Measurements from ENCODE around the gene RANBP2.
A peak's percentile ranks its signal among the peaks of the same experiment; 100 is the strongest.
"Not testable (repeated sequence)": the region's sequence is repeated elsewhere in the genome, so short reads cannot be mapped to it uniquely, and the experiment has no call there.

Gene RANBP2

GRCh38 chr2:108719149-108720044 lies at the start of gene RANBP2:
TSS of gene RANBP2 (plus strand) at chr2:108719482. CDS start at chr2:108719607, 125 bp downstream.
- in situ Hi-C loops (cut with MboI; ENCODE audit: low pct_unique_long_range_greater_than_20kb, low sequenced_read_pairs), result loop anchor here (25.0 kb wide), 1 partner anchor 107 kb away; no protein-coding TSS in a partner anchor
- peak; percentile 94 for DNase-seq

- DNase-seq; in situ Hi-C loops (cut with MboI; ENCODE audit: low pct_unique_long_range_greater_than_20kb, low sequenced_read_pairs): not testable (repeated sequence)
These were observed 49.0 kb upstream of the RANBP2 start for GRCh38 chr2:108670282-108670681.

DNA sequence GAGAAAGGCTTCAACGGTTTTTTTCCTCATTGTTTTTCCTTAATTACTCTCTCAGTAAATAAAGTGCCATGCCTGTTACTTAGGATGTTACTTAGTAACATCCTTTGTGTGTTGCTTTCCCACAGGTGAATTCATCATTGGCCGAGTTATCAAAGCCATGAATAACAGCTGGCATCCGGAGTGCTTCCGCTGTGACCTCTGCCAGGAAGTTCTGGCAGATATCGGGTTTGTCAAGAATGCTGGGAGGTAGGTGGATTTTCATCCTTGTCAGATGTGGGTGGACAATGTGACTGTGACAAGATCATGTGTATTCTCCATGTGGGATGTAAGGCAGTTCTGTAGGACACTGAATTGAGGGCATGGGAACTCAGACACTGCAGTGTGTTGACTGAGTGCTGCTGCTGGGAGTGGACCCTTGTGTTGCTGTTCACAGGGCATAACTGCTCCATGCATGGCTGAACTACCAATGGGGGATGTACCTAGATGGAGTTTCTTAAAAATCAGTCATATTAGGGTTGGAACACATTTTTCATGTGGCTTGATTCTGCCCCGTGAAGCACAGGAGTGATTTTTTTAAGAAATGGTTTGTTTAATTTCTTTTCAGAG lies 47.0 kb upstream of the RANBP2 start:
- in situ Hi-C loops (cut with MboI; ENCODE audit: low pct_unique_long_range_greater_than_20kb, low sequenced_read_pairs); DNase-seq: not testable (repeated sequence)

GRCh38 chr2:108676522-108676921 lies 42.8 kb upstream of the RANBP2 start:
- DNase-seq; in situ Hi-C loops (cut with MboI; ENCODE audit: low pct_unique_long_range_greater_than_20kb, low sequenced_read_pairs): not testable (repeated sequence)

GRCh38 chr2:108677239-108677744 lies 42.0 kb upstream of the RANBP2 start:
- in situ Hi-C loops (cut with MboI; ENCODE audit: low pct_unique_long_range_greater_than_20kb, low sequenced_read_pairs), result not testable (repeated sequence)
- peak; percentile 47 for DNase-seq

DNA sequence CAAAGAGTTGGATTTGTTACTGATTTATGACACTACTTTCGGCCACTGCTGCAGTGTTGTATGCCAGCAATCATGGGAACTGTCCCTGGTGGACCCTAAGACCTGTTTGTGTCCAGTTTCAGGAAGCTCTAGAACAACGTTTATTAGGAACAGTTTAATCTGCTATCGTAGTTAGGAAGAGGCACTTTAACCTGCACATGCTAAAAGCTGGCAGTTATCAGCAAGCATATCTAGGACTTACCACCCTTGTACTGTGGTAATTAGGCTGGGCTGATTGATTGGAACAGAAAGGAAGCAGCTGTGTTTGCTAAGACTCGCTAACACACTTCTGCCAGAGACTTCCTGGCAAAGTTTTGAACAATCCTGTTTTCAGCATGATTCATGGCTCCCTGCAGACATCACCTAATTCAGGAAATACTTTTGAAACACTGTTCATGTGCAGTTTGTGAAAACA lies 41.1 kb upstream of the RANBP2 start:
- peak; percentile 63 for DNase-seq

GRCh38 chr2:108680805-108681204 lies 38.5 kb upstream of the RANBP2 start:
- DNase-seq; in situ Hi-C loops (cut with MboI; ENCODE audit: low pct_unique_long_range_greater_than_20kb, low sequenced_read_pairs): not testable (repeated sequence)

More for the DNA sequence above, 41.1 kb upstream of the RANBP2 start:
- in situ Hi-C loops (cut with MboI; ENCODE audit: low pct_unique_long_range_greater_than_20kb, low sequenced_read_pairs), result not testable (repeated sequence)

DNA sequence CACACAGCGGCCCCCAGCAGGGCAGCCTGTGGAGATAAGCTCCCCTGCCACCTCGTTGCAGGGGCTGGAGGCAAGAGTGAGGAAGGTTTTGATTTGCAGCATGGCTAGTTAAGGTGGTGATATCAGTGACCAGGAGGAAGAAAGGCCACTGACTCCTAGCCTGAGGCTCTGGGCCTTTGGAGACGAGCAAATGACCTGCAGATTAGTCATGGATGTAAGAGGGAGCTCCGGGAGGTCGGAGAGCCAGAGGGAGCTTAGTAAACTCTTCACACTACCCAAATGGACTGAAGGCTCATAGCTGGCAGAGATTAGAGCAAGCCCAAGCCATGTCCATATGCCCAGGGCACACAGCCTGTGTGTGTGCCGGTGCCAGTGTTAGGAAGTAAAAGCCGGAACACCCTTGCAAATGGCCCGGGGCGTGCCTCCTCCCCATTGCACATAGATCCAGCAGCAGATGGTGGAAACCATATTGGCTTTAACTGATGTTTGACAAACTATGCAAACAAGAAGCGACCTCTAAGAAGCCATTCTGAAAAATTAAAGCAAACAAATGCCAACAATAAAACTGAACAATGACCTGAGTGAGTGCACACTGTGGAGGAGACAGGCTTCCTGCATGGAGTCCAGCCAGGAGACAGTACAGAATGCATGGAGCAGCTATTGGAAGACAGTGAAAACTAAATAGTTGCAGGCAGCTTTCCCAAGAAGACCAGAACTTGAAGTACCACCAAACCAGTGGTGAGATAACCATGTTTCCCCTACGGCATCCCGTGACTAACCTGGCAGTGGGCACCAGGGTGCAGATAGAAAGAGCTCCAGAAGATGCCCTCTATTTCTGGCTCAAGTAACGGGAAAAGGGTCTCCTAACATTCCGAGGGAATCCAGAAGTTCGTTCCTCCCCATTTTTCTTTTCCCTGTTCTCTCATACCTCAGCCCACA lies 30.2 kb upstream of the RANBP2 start:
- DNase-seq, result not testable (repeated sequence)

DNA sequence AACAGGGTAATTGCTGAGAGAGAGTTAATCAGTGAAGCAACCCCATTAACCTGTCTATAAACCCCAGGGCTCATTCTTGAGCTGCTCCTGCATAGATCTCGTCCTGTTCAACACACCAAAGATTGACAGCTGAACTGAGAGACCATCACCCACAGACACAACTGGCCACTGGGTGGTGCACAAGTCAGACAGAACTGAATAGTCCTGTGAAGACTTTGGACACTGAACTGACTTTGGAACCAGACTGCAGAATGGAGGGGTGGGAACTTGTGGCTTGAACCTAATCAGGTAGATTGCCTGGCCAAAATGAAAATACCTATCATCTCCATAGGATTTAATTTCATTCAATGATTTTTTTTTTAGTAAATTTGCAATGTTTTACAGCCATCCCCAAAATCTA lies 29.3 kb upstream of the RANBP2 start:
- DNase-seq; in situ Hi-C loops (cut with MboI; ENCODE audit: low pct_unique_long_range_greater_than_20kb, low sequenced_read_pairs): not testable (repeated sequence)

More for the DNA sequence above, 30.2 kb upstream of the RANBP2 start:
- in situ Hi-C loops (cut with MboI; ENCODE audit: low pct_unique_long_range_greater_than_20kb, low sequenced_read_pairs), result not testable (repeated sequence)

- no peak for DNase-seq
- in situ Hi-C loops (cut with MboI; ENCODE audit: low pct_unique_long_range_greater_than_20kb, low sequenced_read_pairs), result no loop called here
These were observed 27.8 kb upstream of the RANBP2 start for GRCh38 chr2:108691447-108691846.

DNA sequence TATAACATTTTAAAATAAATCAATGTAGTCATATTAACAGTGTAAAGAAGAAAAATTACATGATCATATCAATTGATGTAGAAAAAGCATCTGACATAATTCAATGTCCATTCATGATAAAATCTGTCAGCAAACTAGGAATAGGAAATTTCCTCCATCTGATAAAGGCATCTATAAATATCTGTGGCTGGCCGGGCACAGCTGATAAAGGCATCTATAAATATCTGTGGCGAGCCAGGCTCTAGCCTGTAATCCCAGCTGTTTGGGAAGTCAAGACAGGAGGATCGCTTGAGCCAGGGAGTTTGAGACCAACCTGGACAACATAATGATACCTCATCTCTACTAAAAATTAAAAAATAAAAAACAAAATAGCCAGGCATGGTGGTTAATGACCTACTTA lies 18.1 kb upstream of the RANBP2 start:
- in situ Hi-C loops (cut with MboI; ENCODE audit: low pct_unique_long_range_greater_than_20kb, low sequenced_read_pairs), result loop anchor here (25.0 kb wide), 1 partner anchor 89 kb away; no protein-coding TSS in a partner anchor
- DNase-seq, result peak; percentile 15

- in situ Hi-C loops (cut with MboI; ENCODE audit: low pct_unique_long_range_greater_than_20kb, low sequenced_read_pairs), result loop anchor here (25.0 kb wide), 1 partner anchor 90 kb away; no protein-coding TSS in a partner anchor
- no peak for DNase-seq
These were observed 17.5 kb upstream of the RANBP2 start for GRCh38 chr2:108701806-108702205.

GRCh38 chr2:108704871-108705270 lies 14.4 kb upstream of the RANBP2 start:
- DNase-seq, result no peak
- in situ Hi-C loops (cut with MboI; ENCODE audit: low pct_unique_long_range_greater_than_20kb, low sequenced_read_pairs), result loop anchor here (25.0 kb wide), 1 partner anchor 93 kb away; no protein-coding TSS in a partner anchor

GRCh38 chr2:108707300-108707699 lies 12.0 kb upstream of the RANBP2 start:
- DNase-seq, result no peak
- in situ Hi-C loops (cut with MboI; ENCODE audit: low pct_unique_long_range_greater_than_20kb, low sequenced_read_pairs), result loop anchor here (25.0 kb wide), 1 partner anchor 95 kb away; no protein-coding TSS in a partner anchor

GRCh38 chr2:108716971-108717370 lies 2.3 kb upstream of the RANBP2 start:
- in situ Hi-C loops (cut with MboI; ENCODE audit: low pct_unique_long_range_greater_than_20kb, low sequenced_read_pairs), result loop anchor here (25.0 kb wide), 1 partner anchor 105 kb away; no protein-coding TSS in a partner anchor
- DNase-seq, result not testable (repeated sequence)

- in situ Hi-C loops (cut with MboI; ENCODE audit: low pct_unique_long_range_greater_than_20kb, low sequenced_read_pairs); DNase-seq: not testable (repeated sequence)
These were observed 6.8 kb downstream of the RANBP2 start for GRCh38 chr2:108726048-108726447.

DNA sequence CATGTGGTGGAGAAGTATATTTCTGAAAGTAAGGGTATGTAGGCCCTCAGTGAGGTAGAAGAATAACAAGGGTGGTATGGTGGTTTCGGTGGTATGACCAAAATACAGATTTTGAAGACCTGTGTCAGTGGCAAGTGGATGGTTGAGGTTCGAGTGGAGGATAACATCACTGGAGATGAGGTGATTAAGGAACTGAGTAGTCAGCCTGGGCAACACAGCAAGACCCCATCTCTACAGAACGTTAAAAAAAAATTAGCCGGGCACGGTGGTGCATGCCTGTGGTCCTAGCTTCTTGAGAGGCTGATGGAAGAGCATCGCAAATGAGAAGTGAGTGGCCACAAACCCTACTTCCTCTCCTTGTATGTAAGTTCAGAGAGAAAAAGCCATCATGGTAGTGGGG lies 15.4 kb downstream of the RANBP2 start:
- DNase-seq; in situ Hi-C loops (cut with MboI; ENCODE audit: low pct_unique_long_range_greater_than_20kb, low sequenced_read_pairs): not testable (repeated sequence)

DNA sequence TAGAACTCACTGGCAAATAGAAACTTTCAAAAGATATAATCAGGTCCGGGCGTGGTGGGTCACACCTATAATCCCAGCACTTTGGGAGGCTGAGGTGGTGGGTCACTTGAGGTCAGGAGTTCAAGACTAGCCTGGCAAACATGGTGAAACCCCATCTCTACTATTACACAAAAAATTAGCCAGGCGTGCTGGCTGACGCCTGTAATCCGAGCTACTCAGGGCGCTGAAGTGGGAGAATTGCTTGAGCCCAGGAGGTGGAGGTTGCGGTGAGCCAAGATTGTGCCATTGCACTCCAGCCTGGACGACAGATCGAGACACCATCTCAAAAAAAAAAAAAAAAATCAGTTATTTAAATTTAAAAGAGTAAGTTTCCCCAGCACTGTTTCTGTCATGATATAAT lies 38.7 kb downstream of the RANBP2 start:
- not testable (repeated sequence) for DNase-seq

More for the DNA sequence above, 38.7 kb downstream of the RANBP2 start:
- in situ Hi-C loops (cut with MboI; ENCODE audit: low pct_unique_long_range_greater_than_20kb, low sequenced_read_pairs), result not testable (repeated sequence)
